Mucosa of descending colon (tissue), 3 donors: Measurements from ENCODE around the gene PCSK6. TPM values are rescaled to one million over a fixed set of nuclear protein-coding genes. Genes with fewer than 3 reads are reported as not detected.
"Not testable (repeated sequence)": the region's sequence is repeated elsewhere in the genome, so short reads cannot be mapped to it uniquely, and the experiment has no call there.

Source experiments
- ATAC-seq: fragments of 200-7000 bp; cut with Tn5 transposase; one replicate; pipeline ENCODE4 v1.9.1; 2020; ENCODE audit warnings: mild to moderate bottlenecking, moderate library complexity
- DNase-seq, 3 donors: peaks; one replicate each; pipeline ENCODE4 v3.0.0-alpha.2; 2020
- H3K36me3 ChIP-seq: fragments of 200-600 bp; one replicate; pipeline ENCODE4 v1.8.0; 2021; ENCODE audit warnings: low read depth, mild to moderate bottlenecking
- H3K4me1 ChIP-seq: fragments of 200-600 bp; one replicate; pipeline ENCODE4 v1.8.0; 2021; ENCODE audit warnings: low read depth, mild to moderate bottlenecking
- H3K4me3 ChIP-seq: fragments of 200-600 bp; one replicate; pipeline ENCODE4 v1.8.0; 2021; ENCODE audit warnings: mild to moderate bottlenecking
- H3K9me3 ChIP-seq: fragments of 200-600 bp; one replicate; pipeline ENCODE4 v1.8.0; 2021; ENCODE audit warnings: mild to moderate bottlenecking
- intact Hi-C, 2 donors: fragments of 100-400 bp; cut with DNase I in 1 of 2; cut with micrococcal nuclease in 1 of 2; formaldehyde crosslinking; loops; one replicate each; pipeline versions ENCODE4 v1.11.0 to v1.11.1; 2022; cut with DNase I, micrococcal nuclease
- total RNA-seq, 3 donors: library from RNA; stranded (reverse); fragmentation: NEBNext Ultra II Directional in 2 of 3; extraction: Animal tissue kit (Norgen Biotek cat#: 25700) in 2 of 3; gene quantifications; one replicate each; pipeline versions ENCODE4 v1.2.1 to v1.2.4, GENCODE V29; 2021 to 2023
- TF ChIP-seq, protein P1 (sequence below): fragments of 200-600 bp; IDR thresholded peaks from one replicate; pipeline ENCODE4 v1.8.0; 2022; ENCODE audit warnings: antibody characterized with exemption, mild to moderate bottlenecking
- donor health status: DM: no; HTN: no; CAD: no; lungs with moderate emphysema.
- donor health status: DM: no; HTN: no; CAD: no.
- donor health status: DM: no; HTN: yes; CAD: no.

The PCSK6 gene
- total RNA-seq, 3 donors from 2014 or later = 21.3 to 58.4 (median 30.3) TPM

DNA sequence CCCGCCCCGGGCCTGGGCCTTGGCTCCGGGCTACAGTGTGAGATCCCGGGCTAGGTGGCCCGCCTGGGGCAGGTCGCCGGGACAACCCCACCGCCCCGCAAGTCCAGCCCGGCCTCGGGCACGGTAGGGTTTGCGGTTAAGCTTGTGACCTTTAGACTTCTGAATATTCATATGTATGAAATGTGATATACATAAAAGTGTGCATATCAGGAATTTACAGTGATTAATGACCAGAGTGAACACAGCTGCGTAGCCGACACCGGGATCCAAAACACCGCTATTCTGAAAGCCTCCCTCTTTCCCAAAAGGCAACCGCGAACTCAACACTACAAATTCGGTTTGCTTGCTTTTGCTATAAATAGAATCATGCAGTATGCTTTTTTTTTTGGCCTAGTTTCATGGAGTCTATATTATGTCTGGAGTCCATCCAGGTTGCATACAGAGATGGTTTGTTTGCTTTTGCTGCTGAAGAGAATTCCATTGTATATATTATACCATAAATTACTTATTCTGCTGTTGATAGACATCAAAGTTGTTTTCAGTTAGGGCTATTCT is 193.8 kb downstream of the PCSK6 start:
- ATAC-seq (peak; percentile 53), DNase-seq (peak in 1 of 3 donors; percentile 79)
- H3K36me3 ChIP-seq = no peaks in the 10 kb centered on the region
- H3K4me1 ChIP-seq = peaks cover 19% of the 10 kb centered on the region
- peak overlapping the region; percentile 68 for H3K4me3 ChIP-seq
- H3K9me3 ChIP-seq = no peaks in the 10 kb centered on the region
- TF ChIP-seq, protein P1, sequence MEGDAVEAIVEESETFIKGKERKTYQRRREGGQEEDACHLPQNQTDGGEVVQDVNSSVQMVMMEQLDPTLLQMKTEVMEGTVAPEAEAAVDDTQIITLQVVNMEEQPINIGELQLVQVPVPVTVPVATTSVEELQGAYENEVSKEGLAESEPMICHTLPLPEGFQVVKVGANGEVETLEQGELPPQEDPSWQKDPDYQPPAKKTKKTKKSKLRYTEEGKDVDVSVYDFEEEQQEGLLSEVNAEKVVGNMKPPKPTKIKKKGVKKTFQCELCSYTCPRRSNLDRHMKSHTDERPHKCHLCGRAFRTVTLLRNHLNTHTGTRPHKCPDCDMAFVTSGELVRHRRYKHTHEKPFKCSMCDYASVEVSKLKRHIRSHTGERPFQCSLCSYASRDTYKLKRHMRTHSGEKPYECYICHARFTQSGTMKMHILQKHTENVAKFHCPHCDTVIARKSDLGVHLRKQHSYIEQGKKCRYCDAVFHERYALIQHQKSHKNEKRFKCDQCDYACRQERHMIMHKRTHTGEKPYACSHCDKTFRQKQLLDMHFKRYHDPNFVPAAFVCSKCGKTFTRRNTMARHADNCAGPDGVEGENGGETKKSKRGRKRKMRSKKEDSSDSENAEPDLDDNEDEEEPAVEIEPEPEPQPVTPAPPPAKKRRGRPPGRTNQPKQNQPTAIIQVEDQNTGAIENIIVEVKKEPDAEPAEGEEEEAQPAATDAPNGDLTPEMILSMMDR = no peak
- intact Hi-C loops = loop anchor here in 1 of 2 donors (5.0 kb wide), 1 partner anchor 347 kb away; no protein-coding TSS in a partner anchor

DNA sequence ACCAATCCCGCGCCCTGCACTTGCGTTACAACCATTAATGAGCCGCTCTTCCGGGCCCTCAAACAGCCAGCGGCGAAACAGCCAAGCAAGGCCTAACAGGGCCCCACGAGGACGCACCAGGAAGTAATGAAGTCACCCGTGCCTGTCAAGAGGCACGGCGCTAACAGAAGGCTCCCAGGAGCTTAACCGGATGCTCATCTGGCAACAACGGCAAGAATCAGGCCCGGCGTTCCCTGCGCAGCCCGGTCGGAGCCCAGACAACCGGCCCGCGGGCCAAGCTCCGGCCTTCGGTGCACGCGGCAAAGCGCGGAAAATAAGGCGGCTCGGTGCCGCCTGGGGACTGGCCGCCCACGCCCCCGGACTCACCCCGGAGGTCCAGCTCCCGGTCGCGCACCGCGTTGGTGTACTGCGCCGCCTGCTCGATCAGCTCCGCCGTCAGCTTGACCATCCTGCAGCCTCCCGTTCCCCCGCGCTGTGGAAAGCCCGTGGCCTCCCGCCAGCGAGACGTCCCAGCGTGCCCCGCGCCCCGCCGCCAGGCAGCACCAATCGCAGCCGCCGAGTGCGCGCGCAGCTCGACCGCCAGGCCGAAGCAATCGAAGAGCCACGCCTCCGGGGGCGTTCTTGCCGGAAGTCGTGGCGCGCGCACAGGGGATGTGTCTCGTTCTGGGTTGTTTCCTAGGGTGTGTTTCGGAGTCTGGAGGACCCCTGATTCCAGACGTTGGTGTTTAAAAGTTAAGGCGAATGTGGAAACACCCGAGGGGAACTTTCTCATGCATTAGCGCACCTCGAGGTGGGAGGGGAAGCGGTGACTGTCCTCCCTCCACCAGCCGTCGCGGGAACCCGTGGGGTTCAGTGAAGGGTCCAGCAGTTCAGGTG is 194.5 kb downstream of the PCSK6 start, which contains the start of gene SNRPA1:
SNRPA1 (minus strand) TSS at position 518 of the 876 bp plus-strand sequence; CDS start at position 448, 70 bp downstream.
- peak; percentile 99 for DNase-seq
- no peaks in the 10 kb centered on the region for H3K9me3 ChIP-seq
- intact Hi-C loops = loop anchor here in 1 of 2 donors (5.0 kb wide), 1 partner anchor 347 kb away; no protein-coding TSS in a partner anchor
- TF ChIP-seq, protein P1 = no peak
- no peaks in the 10 kb centered on the region for H3K36me3 ChIP-seq
- peaks cover 19% of the 10 kb centered on the region for H3K4me1 ChIP-seq
- peak within 1 kb of the TSS; percentile 68 for H3K4me3 ChIP-seq
- peak; percentile 96 for ATAC-seq

DNA sequence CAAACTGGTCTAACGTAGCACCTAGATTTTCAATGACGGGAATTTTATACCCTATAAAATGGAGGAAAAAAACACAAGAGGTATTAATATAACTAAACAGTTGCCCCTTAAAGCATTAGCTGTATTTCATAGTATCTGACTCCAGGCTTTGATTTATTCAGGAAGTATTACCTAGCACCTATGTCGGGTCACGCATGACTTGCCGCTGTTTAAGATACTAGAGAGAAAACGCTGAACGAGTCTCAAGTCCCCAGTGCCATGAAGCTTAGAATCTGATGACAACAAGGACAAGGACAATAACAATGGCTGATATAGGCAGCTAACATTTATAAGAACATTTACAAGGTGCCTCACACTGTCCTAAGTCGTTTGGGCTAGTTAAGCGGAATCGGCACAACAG is 196.4 kb downstream of the PCSK6 start:
- intact Hi-C loops = no loop called here
- H3K4me3 ChIP-seq = no peak overlapping the region
- ATAC-seq (no peak), DNase-seq (no peak)
- no peaks in the 10 kb centered on the region for H3K36me3 ChIP-seq
- H3K4me1 ChIP-seq = peaks cover 24% of the 10 kb centered on the region
- H3K9me3 ChIP-seq = no peaks in the 10 kb centered on the region
- TF ChIP-seq, protein P1 = no peak

DNA sequence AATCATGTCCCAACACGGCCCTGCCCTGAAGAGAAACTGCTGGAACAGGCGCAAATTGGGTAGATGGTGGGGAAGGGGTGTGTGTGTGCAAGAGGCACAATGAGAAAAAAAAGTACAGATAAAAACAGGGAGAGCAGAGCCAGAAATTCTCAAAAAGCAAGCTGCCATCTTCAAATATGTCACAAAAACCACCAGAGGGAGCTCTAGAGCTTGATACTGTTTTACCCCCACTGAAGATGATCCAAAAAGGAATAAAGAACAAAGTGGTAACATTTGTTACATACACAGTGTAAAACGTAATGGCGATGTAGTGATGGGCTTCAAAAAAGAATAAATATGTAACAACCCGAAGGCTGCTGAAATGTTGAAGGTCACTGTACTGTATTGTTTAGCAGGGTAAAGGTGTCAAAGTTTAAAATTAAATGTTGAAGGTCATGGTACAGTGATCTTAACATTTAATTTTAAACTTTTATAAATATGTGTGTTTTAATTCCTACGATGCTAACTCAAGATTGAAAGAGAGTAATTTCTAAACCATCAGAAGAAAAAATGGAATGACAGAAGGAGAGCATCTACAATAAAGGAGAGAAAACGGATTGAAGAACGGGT is 200.5 kb downstream of the PCSK6 start:
- intact Hi-C loops = no loop called here
- peak in 1 of 3 donors; percentile 51 for DNase-seq

DNA sequence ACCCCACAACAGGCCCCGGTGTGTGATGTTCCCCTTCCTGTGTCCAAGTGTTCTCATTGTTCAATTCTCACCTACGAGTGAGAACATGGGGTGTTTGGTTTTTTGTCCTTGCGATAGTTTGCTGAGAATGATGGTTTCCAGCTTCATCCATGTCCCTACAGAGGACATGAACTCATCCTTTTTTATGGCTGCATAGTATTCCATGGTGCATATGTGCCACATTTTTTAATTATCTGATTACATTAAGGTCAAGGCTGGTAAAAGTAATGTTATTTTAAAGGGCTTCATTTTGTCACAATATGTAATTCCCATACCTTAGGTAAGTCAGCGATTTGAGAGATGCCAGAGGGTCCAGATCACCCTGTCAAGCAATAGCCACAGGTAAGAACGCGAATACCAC is 202.2 kb downstream of the PCSK6 start:
- DNase-seq, H3K36me3 ChIP-seq, H3K4me1 ChIP-seq, intact Hi-C loops, ATAC-seq, H3K4me3 ChIP-seq, H3K9me3 ChIP-seq: not testable (repeated sequence)

More for the DNA sequence above, 200.5 kb downstream of the PCSK6 start:
- Histone ChIP-seq H3K4me1 (peaks cover 18% of the 10 kb centered on the region), H3K36me3 (no peaks in the 10 kb centered on the region), H3K4me3 (no peak overlapping the region), H3K9me3 (no peaks in the 10 kb centered on the region)
- ATAC-seq = peak; percentile 70
- TF ChIP-seq, protein P1 = peak; percentile 54
